Liver (tissue), 9 donors: ENCODE measurements around the gene GNPTAB. TPM values are rescaled to one million over a fixed set of nuclear protein-coding genes. Genes with fewer than 3 reads are reported as not detected.

ENCODE experiments used
- DNase-seq: peaks from one replicate; pipeline ENCODE4 v3.0.0-alpha.2; 2017; ENCODE audit warnings: low spot score
- H3K27ac ChIP-seq, 2 donors: one replicate each; pipeline ENCODE4 v1.7.0; 2013; ENCODE audit warnings: inconsistent platforms in 2 of 2, low read length in 2 of 2, control low read depth in 1 of 2, low read depth in 1 of 2, mild to moderate bottlenecking in 1 of 2
- H3K27me3 ChIP-seq, 4 donors: one replicate each; pipeline versions ENCODE4 v1.6.1 to v1.7.0; 2013; ENCODE audit warnings: low read length in 3 of 4, inconsistent platforms in 1 of 4, mild to moderate bottlenecking in 1 of 4, moderate library complexity in 1 of 4; ENCODE audit not compliant: control insufficient read depth in 4 of 4, insufficient read depth in 4 of 4
- H3K36me3 ChIP-seq, 4 donors: one replicate each; pipeline versions ENCODE4 v1.6.1 to v1.7.0; 2013; ENCODE audit warnings: low read length in 3 of 4, mild to moderate bottlenecking in 3 of 4, low read depth in 1 of 4, moderate library complexity in 1 of 4; ENCODE audit not compliant: control insufficient read depth in 4 of 4, insufficient read depth in 3 of 4
- H3K4me1 ChIP-seq, 4 donors: one replicate each; pipeline versions ENCODE4 v1.6.1 to v1.7.0; 2013; ENCODE audit warnings: low read length in 3 of 4, mild to moderate bottlenecking in 3 of 4, moderate library complexity in 1 of 4; ENCODE audit not compliant: control insufficient read depth in 4 of 4, insufficient read depth in 4 of 4
- H3K4me3 ChIP-seq, 3 donors: one replicate each; pipeline versions ENCODE4 v1.6.1 to v1.7.0; 2013; ENCODE audit warnings: low read length in 3 of 3, control low read depth in 1 of 3, low read depth in 1 of 3, mild to moderate bottlenecking in 1 of 3
- H3K9ac ChIP-seq, 2 donors: one replicate each; pipeline ENCODE4 v1.7.0; 2013; ENCODE audit warnings: low read length in 2 of 2, mild to moderate bottlenecking in 2 of 2, moderate library complexity in 2 of 2, control low read depth in 1 of 2, low read depth in 1 of 2
- H3K9me3 ChIP-seq, 4 donors: one replicate each; pipeline versions ENCODE4 v1.6.1 to v1.7.0; 2013; ENCODE audit warnings: low read length in 3 of 4; ENCODE audit not compliant: control insufficient read depth in 4 of 4
- EGR1 ChIP-seq, 2 donors: IDR thresholded peaks; 2 replicates each; pipeline ENCODE4 v1.6.1; 2016 to 2018; ENCODE audit warnings: antibody characterized with exemption in 2 of 2, low read depth in 2 of 2
- FOXA1 ChIP-seq: IDR thresholded peaks from 2 replicates; pipeline ENCODE4 v1.6.1; 2016; ENCODE audit warnings: antibody characterized with exemption
- FOXA2 ChIP-seq: IDR thresholded peaks from 2 replicates; pipeline ENCODE4 v1.6.1; 2016; ENCODE audit warnings: antibody characterized with exemption
- GABPA ChIP-seq, 2 donors: IDR thresholded peaks in 1 of 2; conservative IDR thresholded peaks in 1 of 2; 2 replicates each; pipeline ENCODE4 v1.6.1; 2016; ENCODE audit warnings: antibody characterized with exemption in 2 of 2, mild to moderate bottlenecking in 1 of 2, moderate library complexity in 1 of 2
- HNF4A ChIP-seq, 2 donors: conservative IDR thresholded peaks; 2 replicates each; pipeline ENCODE4 v1.6.1; 2016; ENCODE audit warnings: antibody characterized with exemption in 2 of 2, mild to moderate bottlenecking in 2 of 2
- HNF4G ChIP-seq: IDR thresholded peaks from 2 replicates; pipeline ENCODE4 v1.6.1; 2016; ENCODE audit warnings: antibody characterized with exemption
- JUND ChIP-seq, 2 donors: IDR thresholded peaks; 2 replicates each; pipeline ENCODE4 v1.6.1; 2016; ENCODE audit warnings: antibody characterized with exemption in 2 of 2
- NR2F2 ChIP-seq: IDR thresholded peaks from 2 replicates; pipeline ENCODE4 v1.6.1; 2016; ENCODE audit warnings: antibody characterized with exemption
- RAD21 ChIP-seq, 2 donors: IDR thresholded peaks; 2 replicates each; pipeline ENCODE4 v1.6.1; 2016; ENCODE audit warnings: antibody characterized with exemption in 2 of 2, mild to moderate bottlenecking in 2 of 2
- RXRA ChIP-seq, 2 donors: IDR thresholded peaks; 2 replicates each; pipeline ENCODE4 v1.6.1; 2017 to 2018; ENCODE audit warnings: antibody characterized with exemption in 2 of 2, mild to moderate bottlenecking in 1 of 2
- SP1 ChIP-seq: IDR thresholded peaks from 2 replicates; pipeline ENCODE4 v1.6.1; 2018; ENCODE audit warnings: antibody characterized with exemption, mild to moderate bottlenecking
- TAF1 ChIP-seq: conservative IDR thresholded peaks from 2 replicates; pipeline ENCODE4 v1.6.1; 2016; ENCODE audit warnings: antibody characterized with exemption, mild to moderate bottlenecking
- WGBS: extraction: QIAGEN DNeasy Blood & Tissue Kit; methylation state at CpG from one replicate; pipeline ENCODE4 v1.1.7; 2013; 5-methylcytosine and 5-hydroxymethylcytosine counted together
- polyA plus RNA-seq, 2 donors: library from polyadenylated mRNA; stranded (reverse) in 1 of 2; unstranded in 1 of 2; fragments of 200-250 nt in 1 of 2; fragments of >200 nt in 1 of 2; fragmentation: Nextera tagmentation in 1 of 2; extraction: Ambion mirVana in 1 of 2; gene quantifications; one replicate each; pipeline versions ENCODE4 v1.2.1 to v1.2.3, GENCODE V29; 2013 to 2015
- total RNA-seq, 2 donors: library from RNA; depleted of rRNA; stranded (reverse); fragments of >200 nt; gene quantifications; one replicate each; pipeline ENCODE4 v1.2.3, GENCODE V29; 2014
- TF ChIP-seq, protein P1 (sequence below): IDR thresholded peaks from 2 replicates; pipeline ENCODE4 v1.6.1; 2016; ENCODE audit warnings: antibody characterized with exemption
- TF ChIP-seq, protein P2 (sequence below): IDR thresholded peaks from 2 replicates; pipeline ENCODE4 v1.6.1; 2016; ENCODE audit warnings: antibody characterized with exemption
- TF ChIP-seq, protein P3 (sequence below): IDR thresholded peaks from 2 replicates; pipeline ENCODE4 v1.6.1; 2016; ENCODE audit warnings: antibody characterized with exemption
- TF ChIP-seq, protein P4 (sequence below): IDR thresholded peaks from 2 replicates; pipeline ENCODE4 v1.6.1; 2016; ENCODE audit warnings: antibody characterized with exemption, mild to moderate bottlenecking
- donor health status: healthy.
- donor health status: healthy.
- donor health status: healthy.
- donor health status: healthy.
- donor health status: healthy.

GNPTAB gene
- total and polyA plus RNA-seq, 4 donors, result 4.6 to 11.1 (median 7.7) TPM

DNA sequence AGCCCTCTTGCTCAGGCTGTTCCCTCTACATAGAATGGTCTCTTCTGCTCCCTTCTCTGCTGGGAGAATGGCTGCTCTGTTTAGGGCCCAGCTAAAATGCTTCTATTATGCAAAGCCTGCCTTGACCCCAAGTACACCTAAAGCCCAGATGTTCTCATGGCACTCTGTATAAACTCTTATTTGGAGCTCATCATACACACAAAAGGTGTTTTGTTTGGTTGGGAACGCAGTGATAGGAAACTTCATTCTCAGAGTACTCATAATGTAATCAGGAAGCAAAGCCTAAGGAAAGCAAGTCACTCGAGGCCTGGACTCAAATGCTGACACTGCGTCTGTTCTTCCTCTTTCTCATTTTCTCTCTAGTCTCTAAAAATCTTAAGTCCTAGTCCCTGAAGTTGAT, 53.3 kb downstream of the GNPTAB start:
- TF ChIP-seq FOXA2, result no peak
- no peak for TF ChIP-seq FOXA1
- no peak for TF ChIP-seq NR2F2
- no peak for TF ChIP-seq HNF4A (conservative IDR thresholded peaks at IDR 0.05)
- TF ChIP-seq JUND (IDR thresholded peaks at IDR 0.05), result no peak
- no peak for TF ChIP-seq HNF4G
- no peak for TF ChIP-seq EGR1 (IDR thresholded peaks at IDR 0.05; ENCODE audit: low read depth in 2 of 2)
- TF ChIP-seq, protein P1, sequence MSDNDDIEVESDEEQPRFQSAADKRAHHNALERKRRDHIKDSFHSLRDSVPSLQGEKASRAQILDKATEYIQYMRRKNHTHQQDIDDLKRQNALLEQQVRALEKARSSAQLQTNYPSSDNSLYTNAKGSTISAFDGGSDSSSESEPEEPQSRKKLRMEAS, result no peak
- no peak for TF ChIP-seq GABPA (IDR thresholded peaks at IDR 0.05 in 1 of 2, conservative IDR thresholded peaks at IDR 0.05 in 1 of 2)
- TF ChIP-seq TAF1, result no peak
- TF ChIP-seq RXRA (IDR thresholded peaks at IDR 0.05), result no peak
- TF ChIP-seq, protein P2, sequence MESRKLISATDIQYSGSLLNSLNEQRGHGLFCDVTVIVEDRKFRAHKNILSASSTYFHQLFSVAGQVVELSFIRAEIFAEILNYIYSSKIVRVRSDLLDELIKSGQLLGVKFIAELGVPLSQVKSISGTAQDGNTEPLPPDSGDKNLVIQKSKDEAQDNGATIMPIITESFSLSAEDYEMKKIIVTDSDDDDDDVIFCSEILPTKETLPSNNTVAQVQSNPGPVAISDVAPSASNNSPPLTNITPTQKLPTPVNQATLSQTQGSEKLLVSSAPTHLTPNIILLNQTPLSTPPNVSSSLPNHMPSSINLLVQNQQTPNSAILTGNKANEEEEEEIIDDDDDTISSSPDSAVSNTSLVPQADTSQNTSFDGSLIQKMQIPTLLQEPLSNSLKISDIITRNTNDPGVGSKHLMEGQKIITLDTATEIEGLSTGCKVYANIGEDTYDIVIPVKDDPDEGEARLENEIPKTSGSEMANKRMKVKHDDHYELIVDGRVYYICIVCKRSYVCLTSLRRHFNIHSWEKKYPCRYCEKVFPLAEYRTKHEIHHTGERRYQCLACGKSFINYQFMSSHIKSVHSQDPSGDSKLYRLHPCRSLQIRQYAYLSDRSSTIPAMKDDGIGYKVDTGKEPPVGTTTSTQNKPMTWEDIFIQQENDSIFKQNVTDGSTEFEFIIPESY, result no peak
- TF ChIP-seq SP1, result no peak
- no peak overlapping the region for H3K9ac ChIP-seq

DNA sequence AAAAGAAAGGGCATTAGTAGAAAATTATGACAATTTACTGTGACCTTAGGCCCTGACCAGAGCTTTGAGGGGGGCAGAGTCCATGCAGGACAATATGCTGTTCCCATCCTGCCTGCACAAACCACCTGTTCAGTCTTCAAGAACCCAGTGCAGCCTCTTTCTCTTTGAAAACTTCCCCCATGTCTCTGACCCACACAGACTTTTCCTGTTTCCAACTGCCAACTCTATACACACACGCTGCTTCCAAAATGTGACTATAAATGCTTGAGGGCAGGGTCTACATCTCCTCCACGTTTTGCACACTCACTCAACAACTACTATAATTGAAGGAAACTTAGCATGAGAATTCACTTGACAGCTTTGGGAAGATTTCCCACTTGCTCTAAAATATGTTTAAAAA, 54.9 kb downstream of the GNPTAB start:
- no peak overlapping the region for H3K4me3 ChIP-seq
- peaks cover 0 to 2% (median 0%) of the 10 kb centered on the region in 4 donors for H3K36me3 ChIP-seq
- DNase-seq, result no peak
- H3K9ac ChIP-seq, result no peak overlapping the region
- no peaks in the 10 kb centered on the region for H3K27me3 ChIP-seq
- no peaks in the 10 kb centered on the region for H3K9me3 ChIP-seq
- no peak overlapping the region for H3K27ac ChIP-seq
- TF ChIP-seq RAD21 (IDR thresholded peaks at IDR 0.05) (no peak), HNF4A (conservative IDR thresholded peaks at IDR 0.05) (no peak), FOXA2 (no peak), JUND (IDR thresholded peaks at IDR 0.05) (no peak), RXRA (IDR thresholded peaks at IDR 0.05) (no peak), SP1 (no peak)
- TF ChIP-seq, protein P3, sequence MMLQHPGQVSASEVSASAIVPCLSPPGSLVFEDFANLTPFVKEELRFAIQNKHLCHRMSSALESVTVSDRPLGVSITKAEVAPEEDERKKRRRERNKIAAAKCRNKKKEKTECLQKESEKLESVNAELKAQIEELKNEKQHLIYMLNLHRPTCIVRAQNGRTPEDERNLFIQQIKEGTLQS, result no peak
- TF ChIP-seq, protein P1, result no peak
- TF ChIP-seq, protein P4, sequence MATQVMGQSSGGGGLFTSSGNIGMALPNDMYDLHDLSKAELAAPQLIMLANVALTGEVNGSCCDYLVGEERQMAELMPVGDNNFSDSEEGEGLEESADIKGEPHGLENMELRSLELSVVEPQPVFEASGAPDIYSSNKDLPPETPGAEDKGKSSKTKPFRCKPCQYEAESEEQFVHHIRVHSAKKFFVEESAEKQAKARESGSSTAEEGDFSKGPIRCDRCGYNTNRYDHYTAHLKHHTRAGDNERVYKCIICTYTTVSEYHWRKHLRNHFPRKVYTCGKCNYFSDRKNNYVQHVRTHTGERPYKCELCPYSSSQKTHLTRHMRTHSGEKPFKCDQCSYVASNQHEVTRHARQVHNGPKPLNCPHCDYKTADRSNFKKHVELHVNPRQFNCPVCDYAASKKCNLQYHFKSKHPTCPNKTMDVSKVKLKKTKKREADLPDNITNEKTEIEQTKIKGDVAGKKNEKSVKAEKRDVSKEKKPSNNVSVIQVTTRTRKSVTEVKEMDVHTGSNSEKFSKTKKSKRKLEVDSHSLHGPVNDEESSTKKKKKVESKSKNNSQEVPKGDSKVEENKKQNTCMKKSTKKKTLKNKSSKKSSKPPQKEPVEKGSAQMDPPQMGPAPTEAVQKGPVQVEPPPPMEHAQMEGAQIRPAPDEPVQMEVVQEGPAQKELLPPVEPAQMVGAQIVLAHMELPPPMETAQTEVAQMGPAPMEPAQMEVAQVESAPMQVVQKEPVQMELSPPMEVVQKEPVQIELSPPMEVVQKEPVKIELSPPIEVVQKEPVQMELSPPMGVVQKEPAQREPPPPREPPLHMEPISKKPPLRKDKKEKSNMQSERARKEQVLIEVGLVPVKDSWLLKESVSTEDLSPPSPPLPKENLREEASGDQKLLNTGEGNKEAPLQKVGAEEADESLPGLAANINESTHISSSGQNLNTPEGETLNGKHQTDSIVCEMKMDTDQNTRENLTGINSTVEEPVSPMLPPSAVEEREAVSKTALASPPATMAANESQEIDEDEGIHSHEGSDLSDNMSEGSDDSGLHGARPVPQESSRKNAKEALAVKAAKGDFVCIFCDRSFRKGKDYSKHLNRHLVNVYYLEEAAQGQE, result no peak
- no peaks in the 10 kb centered on the region for H3K4me1 ChIP-seq
- 69% methylated on average over 2 of the region's 2 CpGs for WGBS

More for the DNA sequence above, 53.3 kb downstream of the GNPTAB start:
- no peaks in the 10 kb centered on the region for H3K4me1 ChIP-seq
- 71% methylated on average over 3 of the region's 3 CpGs for WGBS
- H3K9me3 ChIP-seq, result no peaks in the 10 kb centered on the region
- no peaks in the 10 kb centered on the region for H3K27me3 ChIP-seq
- no peak overlapping the region for H3K27ac ChIP-seq
- peaks cover 0 to 2% (median 0%) of the 10 kb centered on the region in 4 donors for H3K36me3 ChIP-seq
- no peak for DNase-seq
- no peak overlapping the region for H3K4me3 ChIP-seq
